OCI-LY7 (cell line): ENCODE results near the gene ZIC4. TPM values are rescaled to one million over a fixed set of nuclear protein-coding genes. Genes with fewer than 3 reads are reported as not detected.

ENCODE experiments used
- BruUV-seq: library from RNA; stranded (reverse); fragments of 400-500 nt; replicated peaks from 2 replicates; lab custom pipeline; 2021; lab: Mats Ljungman, UMichigan
- CTCF ChIA-PET: fragments of 300-600 bp; sonication (Branson Sonifier 250); formaldehyde crosslinking; loops from one replicate; lab custom pipeline; 2022; ENCODE audit warnings: antibody characterized with exemption; ENCODE audit not compliant: unreplicated experiment; lab: Charles Lee
- POLR2A ChIA-PET: fragments of 300-600 bp; sonication (Branson Sonifier 250); formaldehyde crosslinking; loops from one replicate; lab custom pipeline; 2022; ENCODE audit warnings: antibody characterized with exemption; lab: Charles Lee
- DNase-seq: peaks from one replicate; pipeline ENCODE4 v3.0.0-alpha.2; 2015; ENCODE audit warnings: low spot score
- H2AFZ ChIP-seq: fragments of 200-600 bp; sonication (generic), shearing (Covaris generic); 2 replicates; pipeline ENCODE4 v1.6.1; 2014; ENCODE audit warnings: mild to moderate bottlenecking, antibody characterized with exemption, low read length, moderate library complexity
- H3K27ac ChIP-seq: fragments of 200-600 bp; sonication (generic); 2 replicates; pipeline ENCODE4 v1.5.1; 2014; ENCODE audit warnings: mixed run types, low read depth, mild to moderate bottlenecking, moderate library complexity, low read length, inconsistent platforms; ENCODE audit not compliant: poor library complexity, severe bottlenecking
- H3K36me3 ChIP-seq: fragments of 200-600 bp; sonication (generic); 2 replicates; pipeline ENCODE4 v1.6.1; 2014; ENCODE audit warnings: mild to moderate bottlenecking, antibody characterized with exemption, low read length, moderate library complexity, mixed read lengths; ENCODE audit not compliant: insufficient read depth
- H3K4me1 ChIP-seq: fragments of 200-600 bp; sonication (generic); 2 replicates; pipeline ENCODE4 v1.5.1; 2014; ENCODE audit warnings: mild to moderate bottlenecking, low read length; ENCODE audit not compliant: insufficient read depth, poor library complexity, severe bottlenecking
- H3K4me2 ChIP-seq: fragments of 200-600 bp; sonication (generic); 2 replicates; pipeline ENCODE4 v1.6.1; 2014; ENCODE audit warnings: mild to moderate bottlenecking, low read length
- H3K4me3 ChIP-seq: fragments of 200-600 bp; sonication (generic); 2 replicates; pipeline ENCODE4 v1.5.1; 2014; ENCODE audit warnings: mild to moderate bottlenecking, low read depth, low read length; ENCODE audit not compliant: poor library complexity, severe bottlenecking
- H3K79me2 ChIP-seq: fragments of 200-600 bp; sonication (generic); 2 replicates; pipeline ENCODE4 v1.6.1; 2016; ENCODE audit warnings: low read depth, mild to moderate bottlenecking, low read length, moderate library complexity, mixed read lengths; ENCODE audit not compliant: insufficient read depth
- H3K9me2 ChIP-seq: fragments of 200-600 bp; sonication (generic); 2 replicates; pipeline ENCODE4 v1.6.1; 2016; ENCODE audit warnings: mild to moderate bottlenecking, low read length, mixed read lengths; ENCODE audit not compliant: insufficient read depth
- H3K9me3 ChIP-seq: fragments of 200-600 bp; sonication (generic); 2 replicates; pipeline ENCODE4 v1.6.1; 2014; ENCODE audit warnings: mild to moderate bottlenecking, mixed run types, low read length, mixed read lengths
- H4K20me1 ChIP-seq: fragments of 200-600 bp; sonication (generic); 2 replicates; pipeline ENCODE4 v1.6.1; 2014; ENCODE audit warnings: mild to moderate bottlenecking, antibody characterized with exemption, low read length, moderate library complexity, mixed read lengths; ENCODE audit not compliant: insufficient read depth
- EZH2phosphoT487 ChIP-seq: fragments of 200-600 bp; sonication (generic); IDR thresholded peaks from 2 replicates; pipeline ENCODE4 v1.6.1; 2018; ENCODE audit warnings: low read depth, borderline replicate concordance, mild to moderate bottlenecking, mixed run types, antibody characterized with exemption, low read length, moderate library complexity, mixed read lengths
- intact Hi-C: fragments of 100-400 bp; cut with micrococcal nuclease; formaldehyde crosslinking; loops from one replicate; pipeline ENCODE4 v1.10.0; 2022; ENCODE audit not compliant: unreplicated experiment
- total RNA-seq, 2 experiments: library from RNA; depleted of rRNA in 1 of 2; stranded (reverse); fragments of >200 nt in 1 of 2; shearing (Covaris generic) in 1 of 2; gene quantifications; 2 replicates each; pipeline ENCODE4 v1.2.3, GENCODE V29; 2014 to 2022
- TF ChIP-seq, protein P1 (sequence below): fragments of 200-600 bp; sonication (generic); conservative IDR thresholded peaks from 2 replicates; pipeline ENCODE4 v1.5.1; 2014; ENCODE audit warnings: mild to moderate bottlenecking, antibody characterized with exemption, low read length, moderate library complexity, mixed read lengths

Gene ZIC4
- total RNA-seq, 2 experiments from 2014 or later: not detected

DNA sequence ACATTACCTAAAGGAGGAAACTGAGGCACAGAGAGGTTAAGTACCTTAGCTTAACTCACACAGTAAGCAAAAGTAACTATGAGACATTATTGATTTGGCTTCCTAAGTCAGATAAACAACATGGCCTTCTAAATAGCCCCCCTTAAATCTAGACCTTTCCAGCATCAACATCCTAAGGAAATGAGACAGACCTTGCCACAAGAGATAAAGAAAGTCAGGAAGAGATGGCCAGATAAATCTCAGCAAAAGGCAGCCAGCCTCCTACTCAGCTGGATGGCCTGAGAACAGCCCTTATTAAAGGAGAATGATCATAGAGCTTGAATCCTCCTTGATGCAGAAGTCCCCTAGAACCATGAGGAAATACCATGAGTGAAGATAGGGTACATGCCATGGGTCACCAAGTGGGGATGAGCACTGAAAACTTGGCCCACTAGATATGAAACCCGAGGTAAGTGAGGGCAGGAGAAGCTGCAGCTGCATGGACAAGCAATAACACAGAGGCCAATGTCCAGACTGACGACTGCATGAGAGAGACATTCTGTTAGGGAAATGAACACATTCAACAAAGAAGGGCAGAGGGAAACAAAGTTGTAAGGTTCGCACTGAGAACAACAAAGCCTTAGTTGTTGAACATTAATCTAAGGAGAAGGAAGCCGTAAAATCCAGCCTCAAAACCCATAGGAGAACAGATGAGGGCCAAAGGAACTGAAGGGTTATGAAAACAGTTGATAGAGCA lies 69.6 kb downstream of the ZIC4 start:
- intact Hi-C loops: no loop called here
- Histone ChIP-seq H3K4me1 (no peaks in the 10 kb centered on the region), H3K9me3 (no peaks in the 10 kb centered on the region), H3K4me3 (no peak overlapping the region), H3K4me2 (no peak overlapping the region), H3K9me2 (no peaks in the 10 kb centered on the region), H3K36me3 (no peaks in the 10 kb centered on the region), H3K79me2 (no peaks in the 10 kb centered on the region), H3K27ac (no peak overlapping the region), H4K20me1 (no peaks in the 10 kb centered on the region), H2AFZ (no peak overlapping the region)
- no peak for DNase-seq
- TF ChIP-seq, protein P1, sequence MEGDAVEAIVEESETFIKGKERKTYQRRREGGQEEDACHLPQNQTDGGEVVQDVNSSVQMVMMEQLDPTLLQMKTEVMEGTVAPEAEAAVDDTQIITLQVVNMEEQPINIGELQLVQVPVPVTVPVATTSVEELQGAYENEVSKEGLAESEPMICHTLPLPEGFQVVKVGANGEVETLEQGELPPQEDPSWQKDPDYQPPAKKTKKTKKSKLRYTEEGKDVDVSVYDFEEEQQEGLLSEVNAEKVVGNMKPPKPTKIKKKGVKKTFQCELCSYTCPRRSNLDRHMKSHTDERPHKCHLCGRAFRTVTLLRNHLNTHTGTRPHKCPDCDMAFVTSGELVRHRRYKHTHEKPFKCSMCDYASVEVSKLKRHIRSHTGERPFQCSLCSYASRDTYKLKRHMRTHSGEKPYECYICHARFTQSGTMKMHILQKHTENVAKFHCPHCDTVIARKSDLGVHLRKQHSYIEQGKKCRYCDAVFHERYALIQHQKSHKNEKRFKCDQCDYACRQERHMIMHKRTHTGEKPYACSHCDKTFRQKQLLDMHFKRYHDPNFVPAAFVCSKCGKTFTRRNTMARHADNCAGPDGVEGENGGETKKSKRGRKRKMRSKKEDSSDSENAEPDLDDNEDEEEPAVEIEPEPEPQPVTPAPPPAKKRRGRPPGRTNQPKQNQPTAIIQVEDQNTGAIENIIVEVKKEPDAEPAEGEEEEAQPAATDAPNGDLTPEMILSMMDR: no peak
- TF ChIP-seq EZH2phosphoT487: no peak
- CTCF ChIA-PET: no interaction called here
- no TSS peak for BruUV-seq
- POLR2A ChIA-PET: no interaction called here

Other genes starting within 250 kb of the ZIC4 start
- gene ZIC1, start 2.8 kb upstream of the ZIC4 start, total RNA-seq (2014; rRNA removed; shearing (Covaris generic)): not detected in 2 replicates
- gene ZIC1, start 2.8 kb upstream of the ZIC4 start, total RNA-seq (2022): not detected in 2 replicates